Neural cell (in vitro differentiated cells): ENCODE data around the gene LTN1.

Experiments used
- EP300 ChIP-seq: fragments of 450-650 bp; conservative IDR thresholded peaks from 2 replicates; pipeline ENCODE4 v1.6.1; 2014; ENCODE audit warnings: antibody characterized with exemption, mild to moderate bottlenecking, moderate library complexity; ENCODE audit not compliant: poor library complexity, severe bottlenecking
- EZH2 ChIP-seq: fragments of 200-600, 300-800 bp; shearing (Covaris generic), sonication (generic); IDR thresholded peaks from 2 replicates; pipeline ENCODE4 v1.6.1; 2014; ENCODE audit warnings: antibody characterized with exemption, low read length, borderline replicate concordance, mild to moderate bottlenecking; ENCODE audit not compliant: insufficient read depth, poor library complexity, severe bottlenecking
- MXI1 ChIP-seq: fragments of 450-650 bp; conservative IDR thresholded peaks from 2 replicates; pipeline ENCODE4 v1.6.1; 2014; ENCODE audit warnings: antibody characterized with exemption, mild to moderate bottlenecking; ENCODE audit not compliant: poor library complexity, severe bottlenecking
- POLR2AphosphoS5 ChIP-seq: IDR thresholded peaks from 2 replicates; pipeline ENCODE4 v1.6.1; 2012
- RAD21 ChIP-seq: fragments of 450-650 bp; conservative IDR thresholded peaks from 2 replicates; pipeline ENCODE4 v1.6.1; 2014; ENCODE audit warnings: antibody characterized with exemption, mild to moderate bottlenecking, moderate library complexity
- SMC3 ChIP-seq: fragments of 450-650 bp; conservative IDR thresholded peaks from 2 replicates; pipeline ENCODE4 v1.6.1; 2014; ENCODE audit warnings: antibody characterized with exemption, mild to moderate bottlenecking, moderate library complexity; ENCODE audit not compliant: poor library complexity
- TF ChIP-seq, protein P1 (sequence below): fragments of 450-650 bp; IDR thresholded peaks from 2 replicates; pipeline ENCODE4 v1.5.1; 2014; ENCODE audit warnings: antibody characterized with exemption, mild to moderate bottlenecking, moderate library complexity; ENCODE audit not compliant: poor library complexity, severe bottlenecking

GRCh38 chr21:28963831-28964230 is 28.8 kb downstream of the LTN1 start:
- TF ChIP-seq, protein P1, sequence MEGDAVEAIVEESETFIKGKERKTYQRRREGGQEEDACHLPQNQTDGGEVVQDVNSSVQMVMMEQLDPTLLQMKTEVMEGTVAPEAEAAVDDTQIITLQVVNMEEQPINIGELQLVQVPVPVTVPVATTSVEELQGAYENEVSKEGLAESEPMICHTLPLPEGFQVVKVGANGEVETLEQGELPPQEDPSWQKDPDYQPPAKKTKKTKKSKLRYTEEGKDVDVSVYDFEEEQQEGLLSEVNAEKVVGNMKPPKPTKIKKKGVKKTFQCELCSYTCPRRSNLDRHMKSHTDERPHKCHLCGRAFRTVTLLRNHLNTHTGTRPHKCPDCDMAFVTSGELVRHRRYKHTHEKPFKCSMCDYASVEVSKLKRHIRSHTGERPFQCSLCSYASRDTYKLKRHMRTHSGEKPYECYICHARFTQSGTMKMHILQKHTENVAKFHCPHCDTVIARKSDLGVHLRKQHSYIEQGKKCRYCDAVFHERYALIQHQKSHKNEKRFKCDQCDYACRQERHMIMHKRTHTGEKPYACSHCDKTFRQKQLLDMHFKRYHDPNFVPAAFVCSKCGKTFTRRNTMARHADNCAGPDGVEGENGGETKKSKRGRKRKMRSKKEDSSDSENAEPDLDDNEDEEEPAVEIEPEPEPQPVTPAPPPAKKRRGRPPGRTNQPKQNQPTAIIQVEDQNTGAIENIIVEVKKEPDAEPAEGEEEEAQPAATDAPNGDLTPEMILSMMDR: no peak
- TF ChIP-seq EP300: no peak
- TF ChIP-seq EZH2: no peak
- TF ChIP-seq POLR2AphosphoS5: no peak
- no peak for TF ChIP-seq MXI1
- no peak for TF ChIP-seq SMC3
- TF ChIP-seq RAD21: no peak
